DLD1 (cell line): Measurements from ENCODE around the gene THSD7B.
"Not testable (repeated sequence)": the region's sequence is repeated elsewhere in the genome, so short reads cannot be mapped to it uniquely, and the experiment has no call there.

Experiments used
- in situ Hi-C: cut with HindIII; loops from 2 replicates; pipeline ENCODE4 v1.10.0; 2017; ENCODE audit warnings: low sequenced_read_pairs

Gene THSD7B

GRCh38 chr2:137238065-137238464 is 472.7 kb downstream of the THSD7B start:
- in situ Hi-C loops, result no loop called here

GRCh38 chr2:137249463-137250130 is 484.3 kb downstream of the THSD7B start:
- in situ Hi-C loops, result no loop called here

- in situ Hi-C loops, result no loop called here
Observed at GRCh38 chr2:137250401-137250800, 485.1 kb downstream of the THSD7B start.

GRCh38 chr2:137251045-137251444 is 485.7 kb downstream of the THSD7B start:
- in situ Hi-C loops, result no loop called here

- in situ Hi-C loops, result no loop called here
Observed at GRCh38 chr2:137252934-137253333, 487.6 kb downstream of the THSD7B start.

GRCh38 chr2:137254052-137254451 is 488.7 kb downstream of the THSD7B start:
- in situ Hi-C loops, result no loop called here

- in situ Hi-C loops, result no loop called here
Observed at GRCh38 chr2:137255345-137255744, 490.0 kb downstream of the THSD7B start.

GRCh38 chr2:137255990-137256389 is 490.6 kb downstream of the THSD7B start:
- in situ Hi-C loops, result no loop called here

- in situ Hi-C loops, result no loop called here
Observed at GRCh38 chr2:137261881-137262585, 496.7 kb downstream of the THSD7B start.

- in situ Hi-C loops, result no loop called here
Observed at GRCh38 chr2:137262594-137262993, 497.2 kb downstream of the THSD7B start.

GRCh38 chr2:137287913-137288639 is 522.7 kb downstream of the THSD7B start:
- in situ Hi-C loops, result no loop called here

- in situ Hi-C loops, result no loop called here
Observed at GRCh38 chr2:137291836-137292570, 526.7 kb downstream of the THSD7B start.

GRCh38 chr2:137298377-137298776 is 533.0 kb downstream of the THSD7B start:
- in situ Hi-C loops, result no loop called here

- in situ Hi-C loops, result no loop called here
Observed at GRCh38 chr2:137300987-137301386, 535.6 kb downstream of the THSD7B start.

- in situ Hi-C loops, result no loop called here
Observed at GRCh38 chr2:137302957-137303356, 537.6 kb downstream of the THSD7B start.

- in situ Hi-C loops, result no loop called here
Observed at GRCh38 chr2:137316075-137316474, 550.7 kb downstream of the THSD7B start.

GRCh38 chr2:137321566-137321965 is 556.2 kb downstream of the THSD7B start:
- in situ Hi-C loops, result no loop called here

GRCh38 chr2:137331562-137331961 is 566.2 kb downstream of the THSD7B start:
- in situ Hi-C loops, result not testable (repeated sequence)

GRCh38 chr2:137333386-137334165 is 568.2 kb downstream of the THSD7B start:
- in situ Hi-C loops, result no loop called here

GRCh38 chr2:137336067-137336466 is 570.7 kb downstream of the THSD7B start:
- in situ Hi-C loops, result no loop called here
